ENCODE results near the gene CT45A2.
"Not testable (repeated sequence)": the region's sequence is repeated elsewhere in the genome, so short reads cannot be mapped to it uniquely, and the experiment has no call there.

Gene CT45A2

GRCh38 chrX:135819912-135820311 lies at the start of gene CT45A2:
Gene CT45A2 (minus strand): TSS chrX:135820012. CDS start chrX:135816265, 3,747 bp downstream.
- not testable (repeated sequence) for H3K9me3 Mint-ChIP-seq; H3K4me3 Mint-ChIP-seq; H3K27me3 Mint-ChIP-seq; H3K4me1 Mint-ChIP-seq (ENCODE audit: low read depth); H3K36me3 Mint-ChIP-seq (ENCODE audit: low read depth); H3K27ac Mint-ChIP-seq

- H3K27ac Mint-ChIP-seq; H3K36me3 Mint-ChIP-seq (ENCODE audit: low read depth); H3K9me3 Mint-ChIP-seq; H3K4me3 Mint-ChIP-seq; H3K4me1 Mint-ChIP-seq (ENCODE audit: low read depth); H3K27me3 Mint-ChIP-seq: not testable (repeated sequence)
These were observed 34.6 kb upstream of the CT45A2 start, which contains the start of gene CT45A8 for GRCh38 chrX:135854438-135854837. Gene CT45A8 (minus strand): TSS chrX:135854538. CDS start chrX:135850783, 3,755 bp downstream.

- H3K4me3 Mint-ChIP-seq; H3K27ac Mint-ChIP-seq; H3K4me1 Mint-ChIP-seq (ENCODE audit: low read depth); H3K36me3 Mint-ChIP-seq (ENCODE audit: low read depth); H3K9me3 Mint-ChIP-seq; H3K27me3 Mint-ChIP-seq: not testable (repeated sequence)
These were observed 17.4 kb upstream of the CT45A2 start, which contains the start of gene CT45A7 for GRCh38 chrX:135837180-135837579. Gene CT45A7 (minus strand): TSS chrX:135837280. CDS start chrX:135833533, 3,747 bp downstream.

- H3K4me3 Mint-ChIP-seq; H3K36me3 Mint-ChIP-seq (ENCODE audit: low read depth); H3K9me3 Mint-ChIP-seq: not testable (repeated sequence)
These were observed 17.1 kb downstream of the CT45A2 start, which contains the start of gene CT45A6 for GRCh38 chrX:135802687-135803086. Gene CT45A6 (minus strand): TSS chrX:135802787. CDS start chrX:135798993, 3,794 bp downstream.

GRCh38 chrX:135785403-135785802 lies 34.4 kb downstream of the CT45A2 start, which contains the start of gene CT45A5:
Gene CT45A5 (minus strand): TSS chrX:135785503. CDS start chrX:135781729, 3,774 bp downstream.
- not testable (repeated sequence) for H3K27ac Mint-ChIP-seq

More at GRCh38 chrX:135802687-135803086, 17.1 kb downstream of the CT45A2 start, which contains the start of gene CT45A6:
- not testable (repeated sequence) for H3K4me1 Mint-ChIP-seq (ENCODE audit: low read depth); H3K27me3 Mint-ChIP-seq; H3K27ac Mint-ChIP-seq

GRCh38 chrX:135768091-135768490 lies 51.7 kb downstream of the CT45A2 start, which contains the start of gene CT45A3:
Gene CT45A3 (minus strand): TSS chrX:135768191. CDS start chrX:135764444, 3,747 bp downstream.
- not testable (repeated sequence) for H3K9me3 Mint-ChIP-seq; H3K27ac Mint-ChIP-seq; H3K36me3 Mint-ChIP-seq (ENCODE audit: low read depth); H3K27me3 Mint-ChIP-seq; H3K4me1 Mint-ChIP-seq (ENCODE audit: low read depth); H3K4me3 Mint-ChIP-seq

More at GRCh38 chrX:135785403-135785802, 34.4 kb downstream of the CT45A2 start, which contains the start of gene CT45A5:
- not testable (repeated sequence) for H3K4me1 Mint-ChIP-seq (ENCODE audit: low read depth); H3K9me3 Mint-ChIP-seq; H3K36me3 Mint-ChIP-seq (ENCODE audit: low read depth); H3K27me3 Mint-ChIP-seq; H3K4me3 Mint-ChIP-seq
